GM20431 (cell line): ENCODE measurements around the gene PPIF.
"Not testable (repeated sequence)": the region's sequence is repeated elsewhere in the genome, so short reads cannot be mapped to it uniquely, and the experiment has no call there.

Experiments
- in situ Hi-C: fragments of 300-500 bp; cut with MseI, MboI; formaldehyde crosslinking; loops from one replicate; pipeline ENCODE4 v1.15.0; 2020; ENCODE audit warnings: low sequenced_read_pairs; ENCODE audit not compliant: unreplicated experiment

PPIF gene

GRCh38 chr10:79328737-79329504 is 18.3 kb upstream of the PPIF start:
- in situ Hi-C loops, result no loop called here

- in situ Hi-C loops, result no loop called here
Observed at GRCh38 chr10:79329529-79329928, 17.7 kb upstream of the PPIF start.

GRCh38 chr10:79331226-79331625 is 16.0 kb upstream of the PPIF start:
- in situ Hi-C loops, result no loop called here

- in situ Hi-C loops, result no loop called here
Observed at GRCh38 chr10:79331709-79332108, 15.6 kb upstream of the PPIF start.

- in situ Hi-C loops, result not testable (repeated sequence)
Observed at GRCh38 chr10:79332610-79333315, 14.5 kb upstream of the PPIF start.

- in situ Hi-C loops, result no loop called here
Observed at GRCh38 chr10:79333513-79333912, 13.8 kb upstream of the PPIF start.

GRCh38 chr10:79334573-79334972 is 12.7 kb upstream of the PPIF start:
- in situ Hi-C loops, result no loop called here

GRCh38 chr10:79335094-79335469 is 12.2 kb upstream of the PPIF start:
- in situ Hi-C loops, result no loop called here

- in situ Hi-C loops, result no loop called here
Observed at GRCh38 chr10:79335470-79336235, 11.6 kb upstream of the PPIF start.

- in situ Hi-C loops, result no loop called here
Observed at GRCh38 chr10:79336276-79336675, 11.0 kb upstream of the PPIF start.

- in situ Hi-C loops, result no loop called here
Observed at GRCh38 chr10:79336739-79337138, 10.5 kb upstream of the PPIF start.

GRCh38 chr10:79337783-79338469 is 9.3 kb upstream of the PPIF start:
- in situ Hi-C loops, result not testable (repeated sequence)

- in situ Hi-C loops, result no loop called here
Observed at GRCh38 chr10:79339266-79339665, 8.0 kb upstream of the PPIF start.

GRCh38 chr10:79340646-79341244 is 6.5 kb upstream of the PPIF start:
- in situ Hi-C loops, result no loop called here

- in situ Hi-C loops, result no loop called here
Observed at GRCh38 chr10:79342295-79342761, 4.9 kb upstream of the PPIF start.

GRCh38 chr10:79342811-79343561 is 4.3 kb upstream of the PPIF start:
- in situ Hi-C loops, result no loop called here

GRCh38 chr10:79344502-79345195 is 2.6 kb upstream of the PPIF start:
- in situ Hi-C loops, result no loop called here

- in situ Hi-C loops, result no loop called here
Observed at GRCh38 chr10:79345241-79346011, 1.8 kb upstream of the PPIF start.
